Measurements from ENCODE around the gene RGS17.
"Not testable (repeated sequence)": the region's sequence is repeated elsewhere in the genome, so short reads cannot be mapped to it uniquely, and the experiment has no call there.

RGS17 gene

GRCh38 chr6:152985300-152985699 is 145.8 kb downstream of the RGS17 start:
- DNase-seq (ENCODE audit: low read depth in 2 of 2) = not testable (repeated sequence)

- no peak for DNase-seq (ENCODE audit: low read depth in 2 of 2)
These were observed 146.6 kb downstream of the RGS17 start for GRCh38 chr6:152984513-152984872.

GRCh38 chr6:152983637-152984512 is 147.2 kb downstream of the RGS17 start:
- DNase-seq (ENCODE audit: low read depth in 2 of 2) = peak; percentile 82 to 83

GRCh38 chr6:152982904-152983636 is 148.0 kb downstream of the RGS17 start, which contains the start of gene FBXO5:
FBXO5 (minus strand) TSS chr6:152983041; CDS start chr6:152982959, 82 bp downstream.
- DNase-seq (ENCODE audit: low read depth in 2 of 2) = peak; percentile 90 to 95

- DNase-seq (ENCODE audit: low read depth in 2 of 2) = no peak
These were observed 148.8 kb downstream of the RGS17 start for GRCh38 chr6:152981989-152982903.

- no peak for DNase-seq (ENCODE audit: low read depth in 2 of 2)
These were observed 149.9 kb downstream of the RGS17 start for GRCh38 chr6:152981219-152981618.

- no peak for DNase-seq (ENCODE audit: low read depth in 2 of 2)
These were observed 150.4 kb downstream of the RGS17 start for GRCh38 chr6:152980656-152981055.

- DNase-seq (ENCODE audit: low read depth in 2 of 2) = no peak
These were observed 152.0 kb downstream of the RGS17 start for GRCh38 chr6:152979116-152979515.

GRCh38 chr6:152978058-152978457 is 153.0 kb downstream of the RGS17 start:
- no peak for DNase-seq (ENCODE audit: low read depth in 2 of 2)

- no peak for DNase-seq (ENCODE audit: low read depth in 2 of 2)
These were observed 153.5 kb downstream of the RGS17 start for GRCh38 chr6:152977556-152977955.

GRCh38 chr6:152976749-152977148 is 154.3 kb downstream of the RGS17 start:
- DNase-seq (ENCODE audit: low read depth in 2 of 2) = no peak

GRCh38 chr6:152975204-152975915 is 155.7 kb downstream of the RGS17 start:
- no peak for DNase-seq (ENCODE audit: low read depth in 2 of 2)

- no peak for DNase-seq (ENCODE audit: low read depth in 2 of 2)
These were observed 157.2 kb downstream of the RGS17 start for GRCh38 chr6:152973916-152974315.

- no peak for DNase-seq (ENCODE audit: low read depth in 2 of 2)
These were observed 161.2 kb downstream of the RGS17 start for GRCh38 chr6:152969688-152970418.

- DNase-seq (ENCODE audit: low read depth in 2 of 2) = not testable (repeated sequence)
These were observed 164.8 kb downstream of the RGS17 start for GRCh38 chr6:152966168-152966894.

- no peak for DNase-seq (ENCODE audit: low read depth in 2 of 2)
These were observed 171.7 kb downstream of the RGS17 start for GRCh38 chr6:152959333-152959732.

- DNase-seq (ENCODE audit: low read depth in 2 of 2) = no peak
These were observed 173.3 kb downstream of the RGS17 start for GRCh38 chr6:152957796-152958195.
